Caco-2 (cell line): ENCODE results near the gene LCLAT1. TPM values are rescaled to one million over a fixed set of nuclear protein-coding genes. Genes with fewer than 3 reads are reported as not detected.

ENCODE experiments used
- BruUV-seq: library from RNA; stranded (reverse); fragments of 400-500 nt; replicated peaks from 2 replicates; lab custom pipeline; 2021; lab: Mats Ljungman, UMichigan
- CTCF ChIA-PET: fragments of 300-600 bp; sonication (Branson Sonifier 250); formaldehyde crosslinking; loops from one replicate; lab custom pipeline; 2022; ENCODE audit warnings: antibody characterized with exemption; lab: Charles Lee
- POLR2A ChIA-PET: fragments of 300-600 bp; sonication (Branson Sonifier 250); formaldehyde crosslinking; loops from one replicate; lab custom pipeline; 2022; ENCODE audit warnings: antibody characterized with exemption; lab: Charles Lee
- DNase-seq, 2 experiments: peaks; one replicate each; pipeline versions ENCODE4 v3.0.0 to v3.0.0-alpha.2; 2020 to 2022
- H3K27me3 ChIP-seq: replicated peaks from 2 replicates; pipeline ENCODE4 v1.6.0; 2011; ENCODE audit warnings: low read length; ENCODE audit not compliant: control insufficient read depth, insufficient read depth
- H3K36me3 ChIP-seq: 2 replicates; pipeline ENCODE4 v1.5.1; 2011; ENCODE audit warnings: low read length; ENCODE audit not compliant: control insufficient read depth, insufficient read depth
- H3K4me1 ChIP-seq: fragments of 250-450 bp; sonication (Bioruptor Pico); 2 replicates; pipeline ENCODE4 v1.5.1; 2020; ENCODE audit warnings: mild to moderate bottlenecking
- H3K4me3 ChIP-seq: 2 replicates; pipeline ENCODE4 v1.5.1; 2011; ENCODE audit warnings: low read depth, mild to moderate bottlenecking, control low read depth, low read length
- H3K9me3 ChIP-seq: fragments of 250-450 bp; sonication (Bioruptor Pico); 2 replicates; pipeline ENCODE4 v1.5.1; 2020; ENCODE audit warnings: mild to moderate bottlenecking, moderate library complexity
- H3K27ac Mint-ChIP-seq: one replicate; pipeline ENCODE4 v1.8.0; 2022; ENCODE audit warnings: mixed read lengths; ENCODE audit not compliant: unreplicated experiment
- H3K27me3 Mint-ChIP-seq: one replicate; pipeline ENCODE4 v1.8.0; 2022; ENCODE audit warnings: mixed read lengths; ENCODE audit not compliant: insufficient read depth, unreplicated experiment
- H3K36me3 Mint-ChIP-seq: one replicate; pipeline ENCODE4 v1.8.0; 2022; ENCODE audit warnings: mild to moderate bottlenecking, mixed read lengths; ENCODE audit not compliant: insufficient read depth, unreplicated experiment
- H3K4me1 Mint-ChIP-seq: one replicate; pipeline ENCODE4 v1.8.0; 2022; ENCODE audit warnings: low read depth, mixed read lengths; ENCODE audit not compliant: unreplicated experiment
- H3K4me3 Mint-ChIP-seq: one replicate; pipeline ENCODE4 v1.8.0; 2022; ENCODE audit warnings: mild to moderate bottlenecking, moderate library complexity, mixed read lengths; ENCODE audit not compliant: unreplicated experiment
- H3K9me3 Mint-ChIP-seq: one replicate; pipeline ENCODE4 v1.8.0; 2022; ENCODE audit warnings: mixed read lengths; ENCODE audit not compliant: unreplicated experiment
- CTCF ChIP-seq, 2 experiments: fragments of 200-600 bp in 1 of 2; IDR thresholded peaks; 1 replicate in 1 of 2; 2 replicates in 1 of 2; pipeline versions ENCODE4 v1.5.1 to v1.8.0; 2011 to 2022; ENCODE audit warnings: antibody characterized with exemption in 1 of 2, control low read depth in 1 of 2, inconsistent platforms in 1 of 2, low read depth in 1 of 2, low read length in 1 of 2, mild to moderate bottlenecking in 1 of 2, moderate library complexity in 1 of 2; ENCODE audit not compliant: insufficient read depth in 1 of 2, severe bottlenecking in 1 of 2, unreplicated experiment in 1 of 2
- intact Hi-C: fragments of 100-400 bp; cut with micrococcal nuclease; formaldehyde crosslinking; loops from one replicate; pipeline ENCODE4 v1.10.0; 2022; ENCODE audit not compliant: unreplicated experiment
- total RNA-seq: library from RNA; stranded (reverse); gene quantifications from 2 replicates; pipeline ENCODE4 v1.2.3, GENCODE V29; 2022

Gene LCLAT1
- total RNA-seq, 1 experiment from 2014 or later, result 52.2 TPM

GRCh38 chr2:30584116-30584515, 137.1 kb downstream of the LCLAT1 start:
- H3K27ac Mint-ChIP-seq, result no peak overlapping the region
- peaks cover 6% of the 10 kb centered on the region for H3K36me3 Mint-ChIP-seq
- H3K9me3 Mint-ChIP-seq, result no peaks in the 10 kb centered on the region
- DNase-seq, result no peak
- Histone ChIP-seq H3K27me3 (no peaks in the 10 kb centered on the region), H3K4me3 (no peak overlapping the region), H3K36me3 (no peaks in the 10 kb centered on the region), H3K4me1 (no peaks in the 10 kb centered on the region), H3K9me3 (no peaks in the 10 kb centered on the region)
- no peak overlapping the region for H3K4me3 Mint-ChIP-seq
- BruUV-seq, result no TSS peak
- intact Hi-C loops, result no loop called here
- ChIA-PET POLR2A (no interaction called here), CTCF (no interaction called here)
- no peaks in the 10 kb centered on the region for H3K27me3 Mint-ChIP-seq
- TF ChIP-seq CTCF (IDR thresholded peaks at IDR 0.05; ENCODE audit: insufficient read depth in 1 of 2, low read depth in 1 of 2, low read length in 1 of 2, severe bottlenecking in 1 of 2, unreplicated experiment in 1 of 2), result no peak
- no peaks in the 10 kb centered on the region for H3K4me1 Mint-ChIP-seq

GRCh38 chr2:30588994-30589393, 141.9 kb downstream of the LCLAT1 start:
- BruUV-seq, result no TSS peak
- no peaks in the 10 kb centered on the region for H3K9me3 ChIP-seq
- intact Hi-C loops, result no loop called here
- POLR2A ChIA-PET, result no interaction called here
- no peaks in the 10 kb centered on the region for H3K4me1 ChIP-seq
- DNase-seq, result no peak
- H3K4me1 Mint-ChIP-seq, result no peaks in the 10 kb centered on the region
- no peaks in the 10 kb centered on the region for H3K27me3 Mint-ChIP-seq
- no peaks in the 10 kb centered on the region for H3K36me3 ChIP-seq
- no peak overlapping the region for H3K4me3 ChIP-seq
- no peak overlapping the region for H3K4me3 Mint-ChIP-seq
- H3K27me3 ChIP-seq, result no peaks in the 10 kb centered on the region
- no peaks in the 10 kb centered on the region for H3K9me3 Mint-ChIP-seq
- no peak overlapping the region for H3K27ac Mint-ChIP-seq
- H3K36me3 Mint-ChIP-seq, result peaks cover 6% of the 10 kb centered on the region
- CTCF ChIA-PET, result no interaction called here
- no peak for TF ChIP-seq CTCF (IDR thresholded peaks at IDR 0.05; ENCODE audit: insufficient read depth in 1 of 2, low read depth in 1 of 2, low read length in 1 of 2, severe bottlenecking in 1 of 2, unreplicated experiment in 1 of 2)

- H3K27me3 ChIP-seq, result no peaks in the 10 kb centered on the region
- no peaks in the 10 kb centered on the region for H3K9me3 ChIP-seq
- no peak for DNase-seq
- H3K4me3 ChIP-seq, result no peak overlapping the region
- Mint-ChIP-seq H3K36me3 (peaks cover 6% of the 10 kb centered on the region), H3K27ac (no peak overlapping the region), H3K27me3 (no peaks in the 10 kb centered on the region), H3K9me3 (no peaks in the 10 kb centered on the region), H3K4me1 (no peaks in the 10 kb centered on the region), H3K4me3 (no peak overlapping the region)
- CTCF ChIA-PET, result no interaction called here
- POLR2A ChIA-PET, result no interaction called here
- no peak for TF ChIP-seq CTCF (IDR thresholded peaks at IDR 0.05; ENCODE audit: insufficient read depth in 1 of 2, low read depth in 1 of 2, low read length in 1 of 2, severe bottlenecking in 1 of 2, unreplicated experiment in 1 of 2)
- BruUV-seq, result no TSS peak
- no peaks in the 10 kb centered on the region for H3K4me1 ChIP-seq
- intact Hi-C loops, result no loop called here
- no peaks in the 10 kb centered on the region for H3K36me3 ChIP-seq
Observed at GRCh38 chr2:30590407-30590806, 143.4 kb downstream of the LCLAT1 start.
